SKM-1 (cell line): ENCODE data around the gene ELOVL7.
"Not testable (repeated sequence)": the region's sequence is repeated elsewhere in the genome, so short reads cannot be mapped to it uniquely, and the experiment has no call there.

ENCODE experiments used
- DNase-seq: peaks from one replicate; lab custom pipeline; 2025; ENCODE audit not compliant: unreplicated experiment; lab: John Stamatoyannopoulos, UW

The ELOVL7 gene

DNA sequence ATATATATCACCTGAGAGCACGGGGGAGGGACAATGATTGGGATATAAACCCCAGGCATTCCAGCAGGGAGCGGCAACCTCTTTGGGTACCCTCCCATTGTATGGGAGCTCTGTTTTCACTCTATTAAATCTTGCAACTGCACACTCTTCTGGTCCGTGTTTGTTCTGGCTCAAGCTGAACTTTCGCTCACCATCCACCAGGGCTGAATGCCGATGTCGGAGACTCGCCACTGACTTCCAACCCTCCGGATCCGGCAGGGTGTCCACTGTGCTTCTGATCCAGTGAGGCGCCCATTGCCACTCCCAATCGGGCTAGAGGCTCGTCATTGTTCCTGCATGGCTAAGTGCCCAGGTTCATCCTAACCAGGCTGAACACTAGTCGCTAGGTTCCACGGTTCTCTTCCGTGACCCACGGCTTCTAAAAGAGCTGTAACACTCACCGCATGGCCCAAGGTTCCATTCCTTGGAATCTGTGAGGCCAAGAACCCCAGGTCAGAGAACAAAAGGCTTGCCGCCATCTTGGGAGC lies 48.6 kb downstream of the ELOVL7 start:
- DNase-seq, result not testable (repeated sequence)

- DNase-seq, result no peak
These were observed 49.4 kb downstream of the ELOVL7 start for GRCh38 chr5:60794691-60795090.

DNA sequence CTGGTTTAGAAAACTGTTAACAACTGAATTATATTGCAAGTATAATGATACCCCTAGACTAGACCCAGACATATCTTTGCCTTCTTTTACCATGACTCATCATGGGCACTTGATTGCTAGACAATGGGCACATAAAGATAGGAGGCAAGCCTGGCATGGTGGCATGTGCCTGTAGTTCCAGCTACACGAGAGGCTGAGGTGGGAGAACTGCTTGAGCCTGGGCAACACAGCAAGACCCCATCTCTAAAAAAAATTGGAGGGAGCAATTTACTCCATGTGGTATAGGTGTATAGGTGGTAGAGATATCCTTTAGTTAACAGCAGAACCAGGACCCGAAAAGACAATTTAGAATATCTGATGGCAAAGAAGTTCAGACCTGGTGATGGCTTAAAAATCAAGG lies 51.6 kb downstream of the ELOVL7 start:
- DNase-seq, result no peak

DNA sequence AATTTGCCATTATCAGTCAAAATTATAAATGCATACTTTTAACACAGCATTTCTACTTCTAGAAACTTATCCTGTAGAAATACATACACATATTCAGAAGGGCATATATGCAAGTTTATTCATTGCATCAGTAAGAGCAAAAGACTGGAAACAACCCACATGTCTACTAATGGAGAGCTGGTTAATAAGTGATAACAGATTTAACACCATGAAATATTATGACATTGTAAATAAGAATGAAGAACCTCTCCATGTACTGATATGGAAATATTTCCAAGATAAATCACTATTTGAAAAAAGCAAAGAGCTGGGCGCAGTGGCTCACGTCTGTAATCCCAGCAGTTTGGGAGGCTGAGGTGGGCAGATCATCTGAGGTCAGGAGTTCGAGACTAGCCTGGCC lies 54.5 kb downstream of the ELOVL7 start:
- DNase-seq, result no peak

GRCh38 chr5:60788863-60789513 lies 55.1 kb downstream of the ELOVL7 start:
- no peak for DNase-seq

DNA sequence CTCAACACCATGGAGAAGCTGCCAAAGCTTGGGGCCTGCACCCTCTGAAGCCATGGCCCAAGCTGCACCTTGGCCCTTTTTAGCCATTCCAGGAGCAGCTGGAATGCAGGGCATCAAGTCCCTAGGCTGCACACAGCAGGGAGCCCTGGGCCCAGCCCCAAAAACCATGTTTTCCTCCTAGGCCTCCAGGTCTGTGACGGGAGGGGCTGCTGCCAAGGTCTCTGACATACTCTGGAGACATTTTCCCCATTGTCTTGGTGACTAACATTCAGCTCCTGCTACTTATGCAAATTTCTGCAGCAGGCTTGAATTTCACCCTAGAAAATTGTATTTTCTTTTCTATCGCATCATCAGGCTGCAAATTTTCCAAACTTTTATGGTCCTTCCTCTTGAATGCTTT lies 64.6 kb downstream of the ELOVL7 start:
- DNase-seq, result no peak

DNA sequence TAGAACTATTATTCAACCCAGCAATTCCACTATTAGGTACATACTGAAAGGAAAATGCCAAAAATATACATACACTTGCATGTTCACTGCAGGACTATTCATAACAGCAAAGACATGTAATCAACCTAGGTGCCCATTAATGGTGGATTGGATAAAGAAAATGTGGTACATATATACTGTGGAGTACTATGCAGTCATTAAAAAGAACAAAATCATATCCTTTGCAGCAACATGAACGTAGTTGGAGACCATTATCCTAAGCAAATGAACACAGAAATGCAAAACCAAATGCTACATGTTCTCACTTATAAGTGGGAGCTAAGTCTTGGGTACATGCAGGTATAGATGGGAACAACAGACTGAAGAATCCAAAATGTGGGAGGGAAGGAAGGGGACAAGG lies 67.7 kb downstream of the ELOVL7 start:
- DNase-seq, result no peak

DNA sequence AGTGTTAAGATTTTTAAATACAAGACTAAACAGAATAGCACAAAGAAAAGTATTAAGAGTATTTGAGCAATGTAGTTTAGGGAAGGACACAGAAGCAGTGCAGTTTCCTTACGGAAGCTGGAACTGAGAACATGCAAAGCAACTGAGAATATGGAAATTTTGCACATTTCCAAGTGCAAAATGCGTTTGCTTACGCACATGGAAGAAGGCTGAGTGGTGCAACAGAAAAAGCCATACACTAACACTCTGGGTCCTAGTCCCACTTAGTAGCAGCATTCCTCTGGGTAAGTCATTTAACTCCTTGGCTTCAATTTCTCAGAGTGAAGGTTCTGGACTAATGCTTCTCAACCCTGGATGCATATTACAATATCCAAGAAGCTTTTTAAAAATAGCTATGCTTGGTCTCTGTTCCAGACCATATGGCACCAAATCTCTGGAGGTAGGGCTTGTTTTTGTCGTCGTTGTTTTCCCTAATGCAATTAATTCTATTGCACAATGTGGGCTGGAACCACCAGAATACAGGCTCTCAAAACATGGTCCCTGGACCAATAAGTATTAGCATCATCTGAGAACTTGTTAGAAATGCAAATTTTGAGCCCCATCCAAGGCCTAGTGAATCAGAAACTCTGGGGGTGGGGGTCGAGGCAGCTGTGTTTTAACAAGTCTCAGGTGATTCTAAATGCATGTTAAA lies 78.9 kb downstream of the ELOVL7 start:
- no peak for DNase-seq

- no peak for DNase-seq
These were observed 81.0 kb downstream of the ELOVL7 start for GRCh38 chr5:60763061-60763460.

DNA sequence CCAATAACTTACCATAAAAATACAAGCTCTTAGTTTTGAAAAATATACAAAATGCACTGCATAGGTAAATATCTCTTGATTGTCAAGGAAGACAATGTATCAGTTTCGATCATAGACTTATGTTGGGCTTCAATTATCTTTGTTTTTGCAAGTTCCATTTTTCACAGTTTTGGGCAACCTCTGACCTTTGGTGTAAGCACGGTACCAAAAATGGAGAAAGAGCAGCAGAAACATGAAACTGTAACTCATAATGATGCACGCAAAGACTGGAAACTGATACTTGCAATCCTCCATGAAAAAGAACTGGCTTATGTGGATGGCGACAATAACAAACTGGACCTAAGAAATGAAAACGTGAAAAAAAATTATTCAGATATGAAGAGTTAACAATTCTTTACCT lies 89.6 kb downstream of the ELOVL7 start:
- DNase-seq, result no peak

DNA sequence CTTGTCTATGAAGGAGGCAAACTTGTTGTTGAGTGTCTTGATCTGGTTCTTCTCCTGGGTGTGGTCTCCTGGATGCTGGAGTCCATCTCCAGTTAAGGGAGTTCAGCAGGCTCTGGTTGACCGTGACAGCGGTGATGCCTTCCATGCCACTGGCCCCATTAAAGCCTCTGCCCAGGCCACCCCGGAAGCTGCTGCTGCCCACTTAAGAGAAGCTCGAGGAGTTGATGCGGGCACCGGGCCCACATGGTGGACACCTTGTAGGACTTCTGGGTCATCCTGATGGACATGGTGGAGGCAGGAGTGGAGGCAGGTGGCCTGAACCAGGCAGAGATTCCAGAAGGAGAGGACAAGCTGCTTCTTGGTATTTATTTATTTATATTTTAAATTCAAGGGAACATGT lies 99.4 kb downstream of the ELOVL7 start:
- no peak for DNase-seq

DNA sequence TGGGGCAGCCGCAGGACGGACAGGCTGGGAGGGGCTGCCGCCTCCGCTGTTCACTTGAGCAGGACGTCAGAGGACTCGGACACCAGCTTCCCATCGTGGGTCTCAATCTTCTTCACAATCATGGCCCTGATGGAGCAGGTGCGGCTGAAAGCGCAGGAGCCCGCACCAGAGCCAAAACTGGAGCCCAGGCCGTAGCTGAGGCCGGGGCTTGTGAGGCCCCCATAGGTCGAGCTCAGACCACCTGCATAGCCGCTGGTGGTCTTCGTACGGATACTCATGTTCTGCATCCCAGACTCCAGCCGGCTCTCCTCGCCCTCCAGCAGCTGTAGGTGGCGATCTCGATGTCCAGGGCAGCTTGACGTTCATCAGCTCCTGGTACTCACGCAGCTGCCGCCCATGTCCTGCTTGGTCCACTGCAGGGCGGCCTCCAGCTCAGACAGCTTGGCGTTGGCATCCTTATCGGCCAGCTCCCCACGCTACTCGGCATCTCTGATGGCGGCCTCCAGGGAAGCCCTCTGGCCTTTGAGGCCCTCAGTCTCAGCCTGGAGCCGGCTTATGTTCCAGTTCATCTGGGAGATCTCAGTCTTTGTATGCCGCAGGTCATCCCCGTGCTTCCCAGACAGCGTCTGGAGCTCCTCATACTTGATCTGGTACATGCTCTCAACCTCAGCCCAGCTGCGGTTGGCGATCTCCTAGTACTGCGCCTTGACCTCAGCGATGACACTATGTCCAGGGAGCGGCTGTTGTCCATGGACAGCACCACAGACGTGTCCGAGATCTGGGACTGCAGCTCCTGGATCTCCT lies 100.4 kb downstream of the ELOVL7 start:
- DNase-seq, result no peak

GRCh38 chr5:60740322-60740721 lies 103.7 kb downstream of the ELOVL7 start:
- no peak for DNase-seq

GRCh38 chr5:60738933-60739332 lies 105.1 kb downstream of the ELOVL7 start:
- no peak for DNase-seq

GRCh38 chr5:60738461-60738860 lies 105.6 kb downstream of the ELOVL7 start:
- DNase-seq, result no peak

DNA sequence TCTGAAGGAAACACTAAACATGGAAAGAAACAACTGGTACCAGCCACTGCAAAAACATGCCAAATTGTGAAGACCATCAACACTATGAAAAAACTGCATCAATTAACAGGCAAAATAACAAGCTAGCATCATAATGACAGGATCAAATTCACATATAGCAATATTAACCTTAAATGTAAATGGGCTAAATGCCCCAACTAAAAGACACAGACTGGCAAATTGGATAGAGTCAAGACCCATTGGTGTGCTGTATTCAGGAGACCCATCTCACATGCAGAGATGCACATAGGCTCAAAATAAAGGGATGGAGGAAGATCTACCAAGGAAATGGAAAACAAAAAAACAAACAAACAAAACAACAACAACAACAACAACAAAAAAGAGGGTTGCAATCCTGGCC lies 113.2 kb downstream of the ELOVL7 start:
- DNase-seq, result not testable (repeated sequence)

GRCh38 chr5:60727033-60727679 lies 116.9 kb downstream of the ELOVL7 start:
- no peak for DNase-seq

GRCh38 chr5:60724126-60724525 lies 119.9 kb downstream of the ELOVL7 start:
- DNase-seq, result no peak

DNA sequence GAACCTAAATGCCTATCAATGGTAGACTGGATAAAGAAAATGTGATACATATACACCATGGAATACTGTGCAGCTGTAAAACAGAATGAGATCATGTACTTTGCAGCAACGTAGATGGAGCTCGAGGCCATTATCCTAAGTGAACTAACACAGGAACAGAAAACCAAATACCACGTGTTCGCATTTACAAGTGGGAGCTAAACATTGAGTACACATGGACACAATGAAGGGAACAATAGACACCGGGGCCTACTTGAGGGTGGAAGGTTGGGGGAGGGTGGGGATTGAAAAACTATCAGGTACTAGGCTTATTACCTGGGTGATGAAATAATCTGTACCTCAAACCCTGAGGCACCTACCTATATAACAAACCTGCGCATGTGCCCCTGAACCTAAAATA lies 121.7 kb downstream of the ELOVL7 start:
- DNase-seq, result no peak

- DNase-seq, result no peak
These were observed 124.7 kb downstream of the ELOVL7 start for GRCh38 chr5:60719329-60719728.

GRCh38 chr5:60718166-60718892 lies 125.7 kb downstream of the ELOVL7 start:
- DNase-seq, result peak; percentile 34
